Measurements from ENCODE around the gene C11orf97. TPM values are rescaled to one million over a fixed set of nuclear protein-coding genes. Genes with fewer than 3 reads are reported as not detected.
A peak's percentile ranks its signal among the peaks of the same experiment; 100 is the strongest.

The C11orf97 gene
- total and polyA plus RNA-seq, 2 of the 13 experiments (the other 11 are each of a cell fraction or from before 2014, with no cell fraction given): 0.35 TPM; not detected in 1

- CTCF ChIA-PET (ENCODE audit: low intra/inter-chr PET ratio, low total read pairs): no interaction called here
- Histone ChIP-seq H3K4me1 (ENCODE audit: insufficient read depth, low read length) (no peaks in the 10 kb centered on the region), H3K9ac (ENCODE audit: insufficient read depth, low read depth, low read length) (no peak overlapping the region), H3K79me2 (ENCODE audit: insufficient read depth, low read length) (no peaks in the 10 kb centered on the region), H3K4me2 (ENCODE audit: low read depth, low read length) (no peak overlapping the region), H3K27ac (ENCODE audit: extremely low read length, insufficient read depth, low read length) (no peak overlapping the region), H2AFZ (ENCODE audit: low read length) (no peak overlapping the region), H3K4me3 (replicated peaks in 1 of 3; ENCODE audit: insufficient read depth in 1 of 3, low read depth in 2 of 3, low read length in 3 of 3) (no peak overlapping the region), H3K36me3 (replicated peaks in 1 of 2; ENCODE audit: control insufficient read depth in 1 of 2, insufficient read depth in 2 of 2, low read length in 2 of 2) (no peaks in the 10 kb centered on the region), H3K27me3 (ENCODE audit: control insufficient read depth in 1 of 2, insufficient read depth in 2 of 2, low read length in 2 of 2) (0 out of 5 replicates have a peak, but pooled peaks cover 0 to 2% of the 10 kb centered on the region in 2 experiments), H4K20me1 (ENCODE audit: insufficient read depth, low read length) (no peaks in the 10 kb centered on the region), H3K9me3 (ENCODE audit: low read length) (no peaks in the 10 kb centered on the region)
- no TSS peak for BruUV-seq (replicated peaks)
- intact Hi-C loops (cut with micrococcal nuclease; ENCODE audit: unreplicated experiment) (no loop called here), in situ Hi-C loops (cut with HindIII; ENCODE audit: extremely low pct_ligation_motif_present, low pct_unique_long_range_greater_than_20kb) (no loop called here)
- POLR2A ChIA-PET: no interaction called here
- no peak for FAIRE-seq
- ATAC-seq: no peak
- DNase-seq (ENCODE audit: low spot score): no peak
- 2% methylated on average over 4 of the region's 4 CpGs for WGBS (ENCODE audit: low lambda C conversion rate)
- TF ChIP-seq KDM3A (CRISPR knock-in tag; IDR thresholded peaks at IDR 0.05; ENCODE audit: low read depth) (no peak), CEBPB (IDR thresholded peaks at IDR 0.05; ENCODE audit: borderline replicate concordance, low read depth, low read length) (peak; percentile 55; the same call in 1 of the 2 replicates), ZFP36L2 (CRISPR knock-in tag; IDR thresholded peaks at IDR 0.05) (no peak), ZNF530 (CRISPR knock-in tag; IDR thresholded peaks at IDR 0.05; ENCODE audit: low read depth) (no peak)
Measured at GRCh38 chr11:94526645-94527438, 14.6 kb downstream of the C11orf97 start.

DNA sequence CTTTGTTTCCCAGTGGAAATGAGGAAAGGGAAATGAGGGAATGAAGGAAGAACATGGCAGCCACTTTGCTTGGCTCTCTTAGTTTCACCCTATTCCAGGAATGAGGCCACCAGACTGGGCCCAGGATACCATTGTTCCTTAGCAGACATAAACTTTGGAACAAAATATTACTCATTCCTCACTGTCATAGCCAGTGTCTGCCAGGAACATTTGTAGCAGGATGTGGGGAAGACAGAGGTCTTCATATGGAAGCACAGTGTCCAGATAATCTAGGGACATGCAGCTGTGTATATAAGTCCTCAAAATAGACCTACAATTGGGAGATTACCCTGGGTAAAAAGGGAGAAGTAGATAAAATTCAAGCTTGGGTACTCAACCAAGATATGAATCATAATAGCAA, 16.3 kb downstream of the C11orf97 start:
- BruUV-seq (replicated peaks): no TSS peak
- Histone ChIP-seq H3K4me3 (replicated peaks in 1 of 3; ENCODE audit: insufficient read depth in 1 of 3, low read depth in 2 of 3, low read length in 3 of 3) (no peak overlapping the region), H3K36me3 (replicated peaks in 1 of 2; ENCODE audit: control insufficient read depth in 1 of 2, insufficient read depth in 2 of 2, low read length in 2 of 2) (no peaks in the 10 kb centered on the region), H3K79me2 (ENCODE audit: insufficient read depth, low read length) (no peaks in the 10 kb centered on the region), H2AFZ (ENCODE audit: low read length) (no peak overlapping the region), H4K20me1 (ENCODE audit: insufficient read depth, low read length) (no peaks in the 10 kb centered on the region), H3K4me2 (ENCODE audit: low read depth, low read length) (no peak overlapping the region), H3K4me1 (ENCODE audit: insufficient read depth, low read length) (no peaks in the 10 kb centered on the region), H3K27me3 (ENCODE audit: control insufficient read depth in 1 of 2, insufficient read depth in 2 of 2, low read length in 2 of 2) (0 out of 5 replicates have a peak, but pooled peaks cover 0 to 2% of the 10 kb centered on the region in 2 experiments), H3K9me3 (ENCODE audit: low read length) (no peaks in the 10 kb centered on the region), H3K27ac (ENCODE audit: extremely low read length, insufficient read depth, low read length) (no peak overlapping the region), H3K9ac (ENCODE audit: insufficient read depth, low read depth, low read length) (no peak overlapping the region)
- intact Hi-C loops (cut with micrococcal nuclease; ENCODE audit: unreplicated experiment): no loop called here
- in situ Hi-C loops (cut with HindIII; ENCODE audit: extremely low pct_ligation_motif_present, low pct_unique_long_range_greater_than_20kb): no loop called here
- DNase-seq (ENCODE audit: low spot score): no peak
- TF ChIP-seq, protein P1, sequence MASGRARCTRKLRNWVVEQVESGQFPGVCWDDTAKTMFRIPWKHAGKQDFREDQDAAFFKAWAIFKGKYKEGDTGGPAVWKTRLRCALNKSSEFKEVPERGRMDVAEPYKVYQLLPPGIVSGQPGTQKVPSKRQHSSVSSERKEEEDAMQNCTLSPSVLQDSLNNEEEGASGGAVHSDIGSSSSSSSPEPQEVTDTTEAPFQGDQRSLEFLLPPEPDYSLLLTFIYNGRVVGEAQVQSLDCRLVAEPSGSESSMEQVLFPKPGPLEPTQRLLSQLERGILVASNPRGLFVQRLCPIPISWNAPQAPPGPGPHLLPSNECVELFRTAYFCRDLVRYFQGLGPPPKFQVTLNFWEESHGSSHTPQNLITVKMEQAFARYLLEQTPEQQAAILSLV (CRISPR knock-in tag; IDR thresholded peaks at IDR 0.05; ENCODE audit: borderline replicate concordance): no peak
- TF ChIP-seq ZNF576 (CRISPR knock-in tag; IDR thresholded peaks at IDR 0.05) (no peak), MXD1 (CRISPR knock-in tag; IDR thresholded peaks at IDR 0.05) (no peak), HNRNPH1 (optimal IDR thresholded peaks at IDR 0.05; ENCODE audit: low read depth, low read length) (no peak), FOXM1 (CRISPR knock-in tag; IDR thresholded peaks at IDR 0.05) (no peak), ZNF552 (CRISPR knock-in tag; IDR thresholded peaks at IDR 0.05; ENCODE audit: borderline replicate concordance) (no peak), ETV6 (CRISPR knock-in tag; conservative IDR thresholded peaks at IDR 0.05) (no peak), SAFB2 (CRISPR knock-in tag; IDR thresholded peaks at IDR 0.05; ENCODE audit: borderline replicate concordance, low read depth) (no peak), KDM3A (CRISPR knock-in tag; IDR thresholded peaks at IDR 0.05; ENCODE audit: low read depth) (no peak), STAT5B (CRISPR knock-in tag; IDR thresholded peaks at IDR 0.05) (no peak), FOXA1 (IDR thresholded peaks at IDR 0.05) (no peak), FOXA1 (CRISPR knock-in tag; IDR thresholded peaks at IDR 0.05) (no peak)
- TF ChIP-seq, protein P2, sequence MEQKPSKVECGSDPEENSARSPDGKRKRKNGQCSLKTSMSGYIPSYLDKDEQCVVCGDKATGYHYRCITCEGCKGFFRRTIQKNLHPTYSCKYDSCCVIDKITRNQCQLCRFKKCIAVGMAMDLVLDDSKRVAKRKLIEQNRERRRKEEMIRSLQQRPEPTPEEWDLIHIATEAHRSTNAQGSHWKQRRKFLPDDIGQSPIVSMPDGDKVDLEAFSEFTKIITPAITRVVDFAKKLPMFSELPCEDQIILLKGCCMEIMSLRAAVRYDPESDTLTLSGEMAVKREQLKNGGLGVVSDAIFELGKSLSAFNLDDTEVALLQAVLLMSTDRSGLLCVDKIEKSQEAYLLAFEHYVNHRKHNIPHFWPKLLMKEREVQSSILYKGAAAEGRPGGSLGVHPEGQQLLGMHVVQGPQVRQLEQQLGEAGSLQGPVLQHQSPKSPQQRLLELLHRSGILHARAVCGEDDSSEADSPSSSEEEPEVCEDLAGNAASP (CRISPR knock-in tag; IDR thresholded peaks at IDR 0.05; ENCODE audit: borderline replicate concordance): no peak
- ChIA-PET CTCF (ENCODE audit: low intra/inter-chr PET ratio, low total read pairs) (no interaction called here), POLR2A (no interaction called here)
- FAIRE-seq: no peak
- no peak for ATAC-seq

Measured in HepG2 (cell line).